ENCODE data around the gene KCNN3.

KCNN3 gene

GRCh38 chr1:154799188-154799587 lies 70.9 kb downstream of the KCNN3 start:
- DNase-seq (ENCODE audit: low read depth), result no peak
- TF ChIP-seq, protein P1, sequence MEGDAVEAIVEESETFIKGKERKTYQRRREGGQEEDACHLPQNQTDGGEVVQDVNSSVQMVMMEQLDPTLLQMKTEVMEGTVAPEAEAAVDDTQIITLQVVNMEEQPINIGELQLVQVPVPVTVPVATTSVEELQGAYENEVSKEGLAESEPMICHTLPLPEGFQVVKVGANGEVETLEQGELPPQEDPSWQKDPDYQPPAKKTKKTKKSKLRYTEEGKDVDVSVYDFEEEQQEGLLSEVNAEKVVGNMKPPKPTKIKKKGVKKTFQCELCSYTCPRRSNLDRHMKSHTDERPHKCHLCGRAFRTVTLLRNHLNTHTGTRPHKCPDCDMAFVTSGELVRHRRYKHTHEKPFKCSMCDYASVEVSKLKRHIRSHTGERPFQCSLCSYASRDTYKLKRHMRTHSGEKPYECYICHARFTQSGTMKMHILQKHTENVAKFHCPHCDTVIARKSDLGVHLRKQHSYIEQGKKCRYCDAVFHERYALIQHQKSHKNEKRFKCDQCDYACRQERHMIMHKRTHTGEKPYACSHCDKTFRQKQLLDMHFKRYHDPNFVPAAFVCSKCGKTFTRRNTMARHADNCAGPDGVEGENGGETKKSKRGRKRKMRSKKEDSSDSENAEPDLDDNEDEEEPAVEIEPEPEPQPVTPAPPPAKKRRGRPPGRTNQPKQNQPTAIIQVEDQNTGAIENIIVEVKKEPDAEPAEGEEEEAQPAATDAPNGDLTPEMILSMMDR (conservative IDR thresholded peaks at IDR 0.05; ENCODE audit: control insufficient read depth, insufficient read depth, low read depth, low read length), result no peak
- H3K4me3 ChIP-seq (ENCODE audit: control insufficient read depth, low read depth, low read length), result no peak overlapping the region

DNA sequence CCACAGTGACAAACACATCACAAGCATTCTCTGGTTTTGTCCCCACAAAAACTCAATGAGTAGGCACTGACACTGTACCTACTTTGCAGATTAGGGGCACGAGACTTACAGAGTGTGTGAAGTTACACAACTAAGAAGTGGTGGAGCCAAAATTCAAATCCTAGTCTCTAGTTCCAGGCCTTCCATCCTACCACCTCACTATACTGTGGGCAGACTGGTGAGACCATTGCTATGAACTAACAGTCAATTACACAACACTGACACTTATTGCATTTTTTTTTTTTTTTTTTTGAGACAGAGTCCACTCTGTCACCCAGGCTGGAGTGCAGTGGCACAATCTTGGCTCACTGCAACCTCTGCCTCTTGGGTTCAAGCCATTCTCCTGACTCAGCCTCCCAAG lies 71.4 kb downstream of the KCNN3 start:
- DNase-seq (ENCODE audit: low read depth), result no peak
- TF ChIP-seq, protein P1 (conservative IDR thresholded peaks at IDR 0.05; ENCODE audit: control insufficient read depth, insufficient read depth, low read depth, low read length), result no peak
- no peak overlapping the region for H3K4me3 ChIP-seq (ENCODE audit: control insufficient read depth, low read depth, low read length)

GRCh38 chr1:154797175-154797574 lies 72.9 kb downstream of the KCNN3 start:
- TF ChIP-seq, protein P1 (conservative IDR thresholded peaks at IDR 0.05; ENCODE audit: control insufficient read depth, insufficient read depth, low read depth, low read length), result no peak
- no peak for DNase-seq (ENCODE audit: low read depth)
- no peak overlapping the region for H3K4me3 ChIP-seq (ENCODE audit: control insufficient read depth, low read depth, low read length)

- no peak overlapping the region for H3K4me3 ChIP-seq (ENCODE audit: control insufficient read depth, low read depth, low read length)
- TF ChIP-seq, protein P1 (conservative IDR thresholded peaks at IDR 0.05; ENCODE audit: control insufficient read depth, insufficient read depth, low read depth, low read length), result no peak
- DNase-seq (ENCODE audit: low read depth), result no peak
Measured at GRCh38 chr1:154796303-154796892, 73.7 kb downstream of the KCNN3 start.

- TF ChIP-seq, protein P1 (conservative IDR thresholded peaks at IDR 0.05; ENCODE audit: control insufficient read depth, insufficient read depth, low read depth, low read length), result no peak
- no peak for DNase-seq (ENCODE audit: low read depth)
- no peak overlapping the region for H3K4me3 ChIP-seq (ENCODE audit: control insufficient read depth, low read depth, low read length)
Measured at GRCh38 chr1:154794608-154795007, 75.5 kb downstream of the KCNN3 start.

GRCh38 chr1:154793685-154794084 lies 76.4 kb downstream of the KCNN3 start:
- H3K4me3 ChIP-seq (ENCODE audit: control insufficient read depth, low read depth, low read length), result no peak overlapping the region
- no peak for DNase-seq (ENCODE audit: low read depth)
- TF ChIP-seq, protein P1 (conservative IDR thresholded peaks at IDR 0.05; ENCODE audit: control insufficient read depth, insufficient read depth, low read depth, low read length), result no peak

GRCh38 chr1:154792899-154793298 lies 77.2 kb downstream of the KCNN3 start:
- no peak overlapping the region for H3K4me3 ChIP-seq (ENCODE audit: control insufficient read depth, low read depth, low read length)
- DNase-seq (ENCODE audit: low read depth), result no peak
- TF ChIP-seq, protein P1 (conservative IDR thresholded peaks at IDR 0.05; ENCODE audit: control insufficient read depth, insufficient read depth, low read depth, low read length), result no peak
